GM18511 (cell line): Measurements from ENCODE around the gene WWC1.

ENCODE experiments used
- ATAC-seq: cut with Tn5 transposase; IDR thresholded peaks from one replicate; pipeline ENCODE4 v1.9.1; 2021; ENCODE audit warnings: mild to moderate bottlenecking, moderate library complexity; ENCODE audit not compliant: unreplicated experiment

Gene WWC1

DNA sequence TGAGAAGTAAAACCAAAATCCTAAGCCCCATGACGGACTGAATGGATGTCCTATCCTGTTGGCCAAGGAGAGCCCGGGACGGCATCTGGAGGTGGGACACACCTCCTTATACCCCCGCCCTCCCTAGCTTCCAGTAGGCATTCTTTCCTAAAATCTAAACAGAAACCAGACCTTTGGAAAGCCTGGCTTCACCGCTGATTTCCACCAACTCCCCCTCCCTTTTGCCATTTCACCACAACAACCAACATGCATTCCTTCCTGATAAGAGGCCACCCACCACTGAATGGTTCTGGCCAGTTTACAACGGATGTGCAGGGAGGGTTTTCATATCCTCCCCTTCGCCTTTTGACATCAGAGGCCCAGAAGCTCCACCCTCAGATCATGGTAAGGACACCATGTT is 185.6 kb downstream of the WWC1 start:
- no peak for ATAC-seq

DNA sequence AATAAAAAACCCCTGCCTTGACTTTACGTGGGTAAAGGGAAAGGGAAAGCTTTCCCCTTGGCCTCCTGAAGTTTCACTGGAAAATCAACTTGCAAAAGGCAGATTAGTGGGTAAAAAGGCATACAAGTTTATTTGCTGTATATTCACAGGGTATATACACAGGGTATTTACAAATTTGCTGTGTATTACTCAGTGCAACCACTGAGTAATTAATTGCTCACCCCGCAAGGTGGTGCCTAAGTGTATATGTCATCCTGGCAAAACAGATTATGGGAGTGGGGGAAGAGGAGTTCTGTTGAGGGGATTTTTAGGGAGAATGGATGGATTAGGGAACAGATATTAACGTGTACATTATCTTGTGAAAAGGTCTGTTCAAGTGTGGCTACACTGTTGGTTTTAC is 187.7 kb downstream of the WWC1 start:
- no peak for ATAC-seq

DNA sequence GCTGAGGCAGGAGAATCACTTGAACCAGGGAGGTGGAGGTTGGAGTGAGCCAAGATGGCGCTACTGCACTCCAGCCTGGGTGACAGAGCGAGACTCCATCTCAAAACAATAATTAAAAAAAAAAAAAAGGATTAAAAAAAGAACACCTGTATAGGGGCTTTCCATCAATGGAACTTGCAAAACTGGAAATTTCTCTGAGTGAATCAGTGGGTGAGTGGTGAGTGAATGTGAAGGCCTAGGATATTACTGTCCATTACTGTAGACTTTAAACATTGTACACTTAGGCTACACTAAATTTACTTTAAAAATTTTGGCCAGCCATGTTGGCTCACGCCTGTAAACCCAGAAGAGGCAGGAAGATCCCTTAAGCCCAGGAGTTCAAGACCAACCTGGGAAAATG is 189.2 kb downstream of the WWC1 start:
- no peak for ATAC-seq

DNA sequence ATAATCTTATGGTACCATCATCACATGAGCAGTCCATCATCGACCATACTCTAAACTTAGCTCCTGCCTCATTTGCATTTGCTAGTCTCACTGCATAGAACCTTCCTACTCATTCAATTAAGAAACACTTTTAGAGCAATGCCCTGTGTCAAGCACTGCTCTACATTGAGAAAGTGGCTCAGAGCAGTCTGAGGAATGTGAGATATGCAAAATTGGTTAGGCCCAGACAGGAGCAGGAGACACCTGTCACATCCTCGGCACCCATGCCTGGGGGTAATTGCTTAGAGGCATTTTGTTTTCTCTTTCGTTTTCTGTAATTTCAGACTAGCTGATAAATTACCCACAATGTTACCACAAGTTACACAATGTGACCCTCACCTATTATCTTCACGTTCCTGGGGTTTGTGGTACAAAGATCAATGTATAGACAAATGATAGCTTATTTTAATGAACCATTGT is 189.9 kb downstream of the WWC1 start:
- peak; percentile 88 for ATAC-seq

DNA sequence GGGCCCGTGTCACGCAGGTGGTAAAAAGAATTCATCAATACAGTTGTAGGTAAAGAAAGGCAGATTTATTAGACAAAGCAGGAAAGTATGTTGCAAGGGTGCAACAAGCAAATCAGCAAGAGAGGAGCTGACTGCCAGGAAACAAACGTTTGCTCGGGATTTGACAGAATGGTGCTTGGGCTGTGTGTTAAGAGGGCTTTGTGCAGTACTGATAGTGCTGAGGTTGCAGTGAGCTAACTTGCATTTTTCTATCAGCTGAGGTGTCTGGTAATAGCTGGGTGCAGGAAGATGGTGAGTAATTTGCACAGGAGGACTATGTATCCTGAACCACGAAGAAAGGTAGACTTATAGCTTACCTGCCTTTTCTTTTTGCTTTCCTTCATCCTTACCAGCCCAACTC is 190.9 kb downstream of the WWC1 start:
- no peak for ATAC-seq

DNA sequence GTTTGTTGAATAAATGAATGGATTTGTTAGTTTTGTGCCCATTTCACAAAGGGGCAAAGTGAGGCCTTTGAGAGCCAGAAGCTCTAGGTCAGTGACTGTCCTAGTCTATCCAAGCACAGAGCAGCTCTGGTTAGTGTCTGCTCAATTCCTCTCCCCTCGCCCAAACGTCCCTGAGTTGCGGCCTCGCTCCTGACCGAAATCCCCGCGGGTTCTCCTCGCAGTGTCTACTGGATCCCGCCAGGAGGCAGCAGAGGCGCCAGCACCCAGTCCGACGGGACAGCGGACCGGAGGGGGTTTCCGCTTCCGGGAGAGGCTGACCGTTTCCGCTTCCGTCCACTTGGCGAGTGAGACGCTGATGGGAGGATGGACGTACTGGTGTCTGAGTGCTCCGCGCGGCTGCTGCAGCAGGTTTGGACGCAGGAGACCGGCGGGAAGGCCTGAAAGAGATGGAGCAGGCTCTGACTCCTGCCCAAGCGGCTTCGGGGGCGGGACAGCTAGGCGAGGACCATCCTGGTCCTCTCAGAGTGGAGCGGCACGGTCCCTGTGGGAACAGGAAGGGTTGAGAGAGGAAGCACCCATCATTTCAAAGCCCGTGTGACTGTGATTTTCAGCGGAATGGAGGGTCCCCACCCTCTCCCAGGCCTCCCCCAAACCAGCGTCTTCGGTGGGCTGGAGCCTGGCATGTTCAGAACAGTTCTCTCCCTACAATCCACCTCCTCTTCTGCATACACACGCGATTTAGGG is 194.9 kb downstream of the WWC1 start, which contains the start of gene RARS1:
TSS of gene RARS1 (plus strand) at position 336 of the 744 bp plus-strand sequence. CDS start at position 364, 28 bp downstream.
- peak; percentile 89 for ATAC-seq

DNA sequence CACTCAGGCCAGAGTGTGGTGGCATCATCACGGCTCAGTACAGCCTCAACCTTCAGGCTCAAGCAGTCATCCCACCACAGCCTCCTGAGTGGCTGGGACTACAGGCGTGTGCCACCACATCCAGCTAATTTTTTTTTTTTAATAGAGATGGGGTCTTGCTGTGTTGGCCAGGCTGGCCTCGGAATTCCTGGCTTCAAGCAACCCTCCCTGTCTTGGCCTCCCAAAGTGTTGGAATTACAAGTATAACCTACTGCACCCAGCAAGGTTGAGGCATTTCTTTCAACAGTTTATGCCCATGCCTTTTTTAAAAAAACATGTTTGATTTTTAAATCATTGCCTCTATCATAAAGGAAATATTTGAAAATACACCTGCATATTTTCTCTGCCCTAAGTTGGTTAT is 197.6 kb downstream of the WWC1 start:
- ATAC-seq: no peak

DNA sequence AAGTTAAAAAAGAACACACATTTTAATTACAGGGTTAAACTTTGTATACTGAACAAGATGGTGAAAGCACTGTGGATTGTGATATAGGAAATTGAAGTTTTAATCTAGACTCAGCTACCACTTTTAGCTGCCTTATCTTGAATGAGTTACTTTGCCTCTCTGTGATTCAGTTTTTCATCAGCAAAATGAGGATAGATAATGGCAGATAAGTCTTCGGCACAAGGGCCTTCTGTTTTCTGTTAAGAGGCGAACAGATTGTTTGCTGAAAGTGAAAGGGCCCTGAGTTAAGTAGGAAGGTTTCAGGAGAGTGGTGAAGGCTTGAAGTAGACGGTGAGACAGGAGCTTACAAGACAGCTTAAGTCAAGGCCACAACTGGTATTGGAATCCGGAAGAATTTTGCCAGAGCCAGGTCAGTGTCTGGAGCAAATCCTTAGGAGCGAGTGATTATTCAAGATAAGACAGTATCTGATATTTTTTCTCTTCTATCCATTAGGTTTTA is 202.7 kb downstream of the WWC1 start:
- ATAC-seq: no peak

DNA sequence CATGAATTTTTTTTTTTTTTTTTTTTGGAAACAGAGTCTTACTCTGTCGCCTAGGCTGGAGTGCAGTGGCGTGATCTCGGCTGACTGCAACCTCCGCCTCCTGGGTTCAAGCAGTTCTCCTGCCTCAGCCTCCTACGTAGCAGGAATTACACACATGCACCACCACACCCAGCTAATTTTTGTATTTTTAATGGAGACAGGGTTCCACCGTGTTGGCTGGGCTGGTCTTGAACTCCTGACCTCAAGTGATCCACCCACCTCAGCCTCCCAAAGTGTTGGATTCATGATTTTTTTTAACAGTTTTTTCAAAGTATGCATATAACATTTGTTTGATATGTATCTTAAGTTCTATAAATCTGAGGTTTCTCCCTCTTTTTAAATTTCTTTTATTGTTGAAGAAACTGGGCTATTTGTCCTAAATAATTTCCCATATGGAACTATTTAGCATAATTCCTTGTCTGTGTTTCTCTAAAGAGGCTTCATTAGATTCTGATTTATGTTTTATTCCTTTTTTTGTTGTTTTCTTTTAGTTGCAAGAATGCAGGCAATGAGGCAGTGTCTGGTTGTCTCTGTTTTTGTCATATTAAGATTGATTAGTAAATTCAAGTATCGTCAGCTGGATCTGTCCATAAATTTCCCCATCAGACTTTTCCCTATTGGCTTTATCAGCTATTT is 211.3 kb downstream of the WWC1 start:
- no peak for ATAC-seq

DNA sequence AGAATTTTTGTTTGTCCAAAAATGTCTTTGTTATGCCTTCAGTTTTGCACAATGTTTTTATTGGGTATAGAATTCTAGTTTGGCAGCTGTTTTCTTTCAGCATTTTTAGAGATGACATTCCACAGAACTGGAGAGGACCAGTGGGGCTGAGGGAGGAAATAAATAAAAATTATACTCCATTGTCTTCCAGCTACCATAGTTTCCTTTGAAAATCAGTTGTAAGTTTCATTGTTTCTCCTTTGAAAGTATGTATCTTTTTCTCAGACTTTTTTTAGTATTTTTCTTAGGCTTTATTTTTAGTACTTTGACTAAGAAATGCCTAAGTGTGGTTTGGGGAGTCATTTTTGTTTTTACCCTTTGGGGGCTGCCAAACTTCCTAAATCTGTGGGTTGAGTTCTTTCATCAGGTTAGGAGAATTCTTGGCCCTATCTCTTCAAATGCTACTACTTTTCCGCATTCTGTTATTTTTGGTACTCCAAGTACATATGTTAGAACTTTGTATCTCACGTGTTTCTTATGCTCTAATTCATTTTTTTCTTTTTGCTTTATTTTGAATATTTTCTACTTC is 222.5 kb downstream of the WWC1 start:
- ATAC-seq: no peak
